ENCODE data around the gene KRTAP2-2.
A peak's percentile ranks its signal among the peaks of the same experiment; 100 is the strongest.

KRTAP2-2 gene

DNA sequence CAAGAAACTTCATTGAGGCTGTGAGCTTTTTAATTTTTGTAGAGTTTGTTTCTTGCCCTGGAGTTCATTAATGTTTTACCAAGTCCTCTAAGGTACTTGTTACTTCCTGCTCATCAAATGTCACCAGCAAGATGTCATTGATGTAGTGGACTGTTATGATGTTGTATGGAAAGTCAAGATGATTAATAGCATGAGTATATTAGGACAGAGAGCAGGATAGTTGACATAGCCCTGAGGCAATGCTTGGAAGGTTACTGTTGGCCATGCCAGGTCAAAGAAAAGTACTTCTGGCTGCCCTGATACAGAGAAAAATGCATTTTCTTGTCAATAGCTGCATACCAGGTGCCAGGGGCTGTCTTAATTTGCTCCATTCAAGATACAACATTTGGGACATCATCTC is 34.7 kb downstream of the KRTAP2-2 start:
- DNase-seq = no peak

- DNase-seq = no peak
Measured at GRCh38 chr17:41019415-41019814, 35.6 kb downstream of the KRTAP2-2 start.

DNA sequence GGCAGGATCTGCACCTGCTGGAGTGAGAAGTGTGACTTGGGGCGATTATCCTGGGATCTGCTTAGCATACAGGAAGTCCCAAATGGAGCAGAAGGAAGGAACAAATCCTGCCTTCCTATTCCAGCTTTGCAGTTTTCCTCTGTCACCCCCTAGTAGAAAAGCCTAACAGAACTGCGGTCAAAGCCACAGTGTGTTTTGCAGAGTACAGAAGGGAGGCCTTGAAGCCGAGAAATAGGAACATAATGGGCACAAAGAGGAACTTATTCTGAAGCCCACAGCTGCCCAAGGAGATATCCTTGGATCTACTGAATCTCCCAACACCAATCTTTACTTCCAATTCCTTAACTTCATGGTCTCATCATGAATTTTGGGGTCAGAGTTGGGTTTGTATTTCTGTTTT is 36.5 kb downstream of the KRTAP2-2 start:
- DNase-seq = no peak

DNA sequence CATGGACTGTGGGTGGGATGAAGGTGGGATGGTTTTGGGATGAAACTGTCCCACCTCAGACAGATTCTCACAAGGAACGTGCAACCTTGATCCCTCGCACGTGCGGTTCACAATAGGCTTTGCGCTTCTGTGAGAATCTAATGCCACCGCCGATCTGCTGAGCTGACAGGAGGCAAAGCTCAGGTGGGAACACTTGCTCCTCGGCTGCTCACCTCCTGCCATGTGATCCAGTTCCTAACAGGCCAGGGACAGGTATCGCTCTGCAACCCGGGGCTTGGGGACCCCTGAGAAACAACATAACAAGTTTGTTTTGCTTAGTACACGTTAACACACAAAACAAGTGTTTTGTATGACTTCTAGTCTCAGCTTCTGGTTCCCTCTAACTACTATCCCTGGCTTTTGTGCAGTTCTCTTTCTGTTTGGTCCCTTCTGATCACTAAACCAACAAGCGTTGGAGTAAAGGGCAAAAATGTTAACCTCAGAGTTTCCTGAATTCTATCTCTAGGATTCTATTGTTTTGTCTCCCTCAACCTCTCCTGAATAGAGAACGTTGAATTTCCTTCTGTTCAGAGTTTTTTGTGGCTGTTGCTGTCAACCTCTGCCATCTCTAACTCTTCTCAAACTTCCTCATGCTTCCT is 38.3 kb downstream of the KRTAP2-2 start:
- no peak for DNase-seq

DNA sequence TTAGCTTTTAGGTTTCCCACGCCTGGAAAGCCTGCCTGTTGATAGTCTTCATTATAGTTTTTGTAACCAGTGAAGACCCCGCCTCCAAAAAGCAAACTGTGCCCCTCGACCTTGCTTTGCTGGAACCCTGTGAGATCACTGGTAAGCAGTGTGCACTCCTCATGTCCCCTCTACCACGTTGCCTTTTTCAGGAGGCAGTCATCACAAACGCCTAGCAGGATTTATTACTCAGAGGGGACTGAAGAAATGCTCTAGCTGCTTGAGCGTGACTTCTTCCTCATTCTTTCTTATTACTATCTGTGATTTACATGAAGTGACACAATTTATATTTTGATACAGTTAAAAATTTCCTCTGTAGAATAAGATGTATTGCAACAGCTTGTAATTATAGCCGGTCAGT is 39.6 kb downstream of the KRTAP2-2 start:
- DNase-seq = no peak

- peak; percentile 14 for DNase-seq
Measured at GRCh38 chr17:41013606-41014005, 41.4 kb downstream of the KRTAP2-2 start.

- DNase-seq = no peak
Measured at GRCh38 chr17:41013181-41013580, 41.8 kb downstream of the KRTAP2-2 start.

- DNase-seq = no peak
Measured at GRCh38 chr17:41012326-41013120, 42.5 kb downstream of the KRTAP2-2 start.

DNA sequence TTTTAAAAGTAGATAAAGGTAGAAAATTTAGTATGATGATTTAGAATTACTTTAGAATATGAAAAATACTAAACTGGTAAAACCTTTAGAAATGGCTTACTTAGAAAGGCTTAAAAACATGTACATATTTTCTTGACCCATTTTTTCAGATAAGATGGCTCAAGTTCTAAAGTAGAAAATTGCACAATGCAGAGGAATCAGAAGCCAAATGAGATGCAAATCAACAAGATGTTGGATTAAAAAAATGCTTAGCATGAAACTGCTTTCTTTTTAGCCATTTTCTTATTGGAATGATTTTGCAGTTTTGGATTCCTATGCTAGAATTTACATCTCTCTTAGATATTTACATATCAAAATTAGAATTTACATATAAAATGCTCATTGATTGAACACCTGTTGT is 44.6 kb downstream of the KRTAP2-2 start:
- no peak for DNase-seq

DNA sequence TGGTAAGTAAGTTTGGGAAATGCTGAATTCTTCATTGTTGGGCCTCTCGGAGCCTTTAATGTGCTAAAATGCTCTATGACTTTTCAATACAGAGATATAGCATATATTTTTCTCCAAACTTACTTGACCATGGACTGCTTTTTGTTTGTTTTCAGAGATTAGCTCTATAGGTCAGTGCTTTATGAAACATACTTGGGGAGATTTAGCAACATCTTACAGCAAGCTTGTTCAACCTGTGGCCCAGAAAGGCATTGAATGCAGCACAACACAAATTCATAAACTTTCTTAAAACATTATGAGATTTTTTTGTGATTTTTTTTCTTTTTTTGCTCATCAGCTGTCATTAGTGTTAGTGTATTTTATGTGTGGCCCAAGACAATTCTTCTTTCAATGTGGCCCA is 45.1 kb downstream of the KRTAP2-2 start:
- no peak for DNase-seq

DNA sequence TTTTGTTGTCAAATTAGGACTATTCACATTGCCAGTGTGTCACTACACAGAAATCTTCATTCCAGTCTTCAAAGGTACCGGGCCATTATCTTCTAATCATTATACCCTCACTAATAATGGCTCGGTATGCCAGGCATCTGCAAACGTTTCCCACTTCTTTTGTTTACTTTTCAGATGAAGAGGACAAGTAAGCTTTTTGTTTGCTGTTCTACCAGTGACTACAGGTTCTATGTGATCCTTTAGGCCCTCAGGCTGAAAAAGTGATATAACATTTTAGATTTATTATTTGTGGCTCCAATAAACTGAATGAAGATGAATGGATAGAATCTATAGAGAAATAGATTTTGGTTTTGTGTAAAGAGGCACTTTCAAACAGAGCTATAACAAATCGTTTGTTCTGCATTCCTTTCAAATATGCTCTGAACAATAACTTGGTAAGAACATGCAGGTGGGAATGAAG is 45.7 kb downstream of the KRTAP2-2 start:
- DNase-seq = no peak

- no peak for DNase-seq
Measured at GRCh38 chr17:41008811-41009210, 46.2 kb downstream of the KRTAP2-2 start, which contains the start of gene KRTAP3-1. Gene KRTAP3-1 (minus strand): TSS chr17:41009128. CDS start chr17:41009074, 54 bp downstream.
